Gastrocnemius medialis (tissue), 4 donors: ENCODE results near the gene SPON2. TPM values are rescaled to one million over a fixed set of nuclear protein-coding genes. Genes with fewer than 3 reads are reported as not detected.
A peak's percentile ranks its signal among the peaks of the same experiment; 100 is the strongest.

Source experiments
- ATAC-seq, 2 donors: fragments of 150-250 bp; one replicate each; pipeline ENCODE4 v1.9.1; 2016
- DNase-seq, 2 donors: peaks; one replicate each; pipeline ENCODE4 v3.0.0-alpha.2; 2019
- H3K27ac ChIP-seq, 4 donors: fragments of 200-600 bp; sonication (generic); 1 replicate in 1 of 4; 2 replicates in 3 of 4; pipeline ENCODE4 v1.5.1; 2016 to 2018; ENCODE audit warnings: mild to moderate bottlenecking in 2 of 4, moderate library complexity in 1 of 4
- H3K27me3 ChIP-seq, 3 donors: fragments of 200-600 bp; sonication (generic) in 2 of 3; 1 replicate in 1 of 3; 2 replicates in 2 of 3; pipeline versions ENCODE4 v1.5.1 to v1.6.0; 2016 to 2019; ENCODE audit warnings: mild to moderate bottlenecking in 1 of 3, moderate library complexity in 1 of 3
- H3K36me3 ChIP-seq, 2 donors: fragments of 200-600 bp; sonication (generic) in 1 of 2; one replicate each; pipeline ENCODE4 v1.5.1; 2017 to 2018
- H3K4me1 ChIP-seq, 2 donors: fragments of 200-600 bp; sonication (generic) in 1 of 2; one replicate each; pipeline ENCODE4 v1.5.1; 2016 to 2017; ENCODE audit warnings: mild to moderate bottlenecking in 2 of 2
- H3K4me3 ChIP-seq, 4 donors: fragments of 200-600 bp; sonication (generic) in 3 of 4; 1 replicate in 1 of 4; 2 replicates in 3 of 4; pipeline ENCODE4 v1.5.1; 2016 to 2019; ENCODE audit warnings: mild to moderate bottlenecking in 2 of 4
- H3K9me3 ChIP-seq, 3 donors: fragments of 200-600 bp; sonication (generic) in 2 of 3; 1 replicate in 1 of 3; 2 replicates in 2 of 3; pipeline ENCODE4 v1.5.1; 2016 to 2019
- POLR2A ChIP-seq, 2 donors: fragments of 450-650 bp; IDR thresholded peaks; one replicate each; pipeline ENCODE4 v1.6.1; 2017; ENCODE audit warnings: antibody characterized with exemption in 2 of 2, mild to moderate bottlenecking in 2 of 2, moderate library complexity in 2 of 2
- in situ Hi-C, 4 donors: fragments of 200-750 bp; cut with MboI; loops; one replicate each; pipeline versions ENCODE4 v1.15.0 to v1.8.0; 2017; ENCODE audit warnings: low sequenced_read_pairs in 4 of 4
- intact Hi-C: fragments of 100-400 bp; cut with DNase I; formaldehyde crosslinking; loops from one replicate; pipeline ENCODE4 v1.15.1; 2023; ENCODE audit warnings: low total_unique reads
- total RNA-seq, 4 donors: library from RNA; depleted of rRNA; stranded (reverse); fragments of >200 nt; gene quantifications; one replicate each; pipeline versions ENCODE4 v1.1.0 to v1.2.3, GENCODE V29; 2016
- TF ChIP-seq, protein P1 (sequence below), 5 experiments: fragments of 450-650 bp in 3 of 5; fragments of 200-600 bp in 2 of 5; sonication (generic) in 2 of 5; IDR thresholded peaks in 4 of 5; conservative IDR thresholded peaks in 1 of 5; 1 replicate in 4 of 5; 2 replicates in 1 of 5; pipeline ENCODE4 v1.5.1; 2016 to 2019; ENCODE audit warnings: antibody characterized with exemption in 5 of 5, mild to moderate bottlenecking in 3 of 5, moderate library complexity in 3 of 5

The SPON2 gene
- total RNA-seq, 4 donors from 2014 or later, result 5.0 to 8.9 (median 5.2) TPM

- Histone ChIP-seq H3K9me3 (no peaks in the 10 kb centered on the region), H3K36me3 (no peaks in the 10 kb centered on the region)
Observed at GRCh38 chr4:1170976-1171310, 1.4 kb downstream of the SPON2 start.

GRCh38 chr4:1170156-1170975 is 2.0 kb downstream of the SPON2 start:
- no peak for DNase-seq
- Histone ChIP-seq H3K9me3 (no peaks in the 10 kb centered on the region), H3K36me3 (no peaks in the 10 kb centered on the region), H3K27ac (no peak overlapping the region), H3K27me3 (peaks cover 4 to 21% (median 9%) of the 10 kb centered on the region in 3 donors), H3K4me1 (peaks cover 36 to 44% of the 10 kb centered on the region in 2 donors), H3K4me3 (no peak overlapping the region)
- intact Hi-C loops (loop anchor here (5.0 to 10.0 kb wide), 2 partner anchors 177 to 486 kb away; partner anchors contain the start of genes SLC49A3 and UVSSA), in situ Hi-C loops (no loop called here)
- no peak for ATAC-seq
- TF ChIP-seq, protein P1, sequence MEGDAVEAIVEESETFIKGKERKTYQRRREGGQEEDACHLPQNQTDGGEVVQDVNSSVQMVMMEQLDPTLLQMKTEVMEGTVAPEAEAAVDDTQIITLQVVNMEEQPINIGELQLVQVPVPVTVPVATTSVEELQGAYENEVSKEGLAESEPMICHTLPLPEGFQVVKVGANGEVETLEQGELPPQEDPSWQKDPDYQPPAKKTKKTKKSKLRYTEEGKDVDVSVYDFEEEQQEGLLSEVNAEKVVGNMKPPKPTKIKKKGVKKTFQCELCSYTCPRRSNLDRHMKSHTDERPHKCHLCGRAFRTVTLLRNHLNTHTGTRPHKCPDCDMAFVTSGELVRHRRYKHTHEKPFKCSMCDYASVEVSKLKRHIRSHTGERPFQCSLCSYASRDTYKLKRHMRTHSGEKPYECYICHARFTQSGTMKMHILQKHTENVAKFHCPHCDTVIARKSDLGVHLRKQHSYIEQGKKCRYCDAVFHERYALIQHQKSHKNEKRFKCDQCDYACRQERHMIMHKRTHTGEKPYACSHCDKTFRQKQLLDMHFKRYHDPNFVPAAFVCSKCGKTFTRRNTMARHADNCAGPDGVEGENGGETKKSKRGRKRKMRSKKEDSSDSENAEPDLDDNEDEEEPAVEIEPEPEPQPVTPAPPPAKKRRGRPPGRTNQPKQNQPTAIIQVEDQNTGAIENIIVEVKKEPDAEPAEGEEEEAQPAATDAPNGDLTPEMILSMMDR (IDR thresholded peaks at IDR 0.05 in 4 of 5, conservative IDR thresholded peaks at IDR 0.05 in 1 of 5), result no peak
- TF ChIP-seq POLR2A (IDR thresholded peaks at IDR 0.05), result no peak

More at GRCh38 chr4:1170976-1171310, 1.4 kb downstream of the SPON2 start:
- intact Hi-C loops (loop anchor here (5.0 to 10.0 kb wide), 2 partner anchors 176 to 486 kb away; partner anchors contain the start of genes SLC49A3 and UVSSA), in situ Hi-C loops (no loop called here)
- peaks cover 4 to 21% (median 9%) of the 10 kb centered on the region in 3 donors for H3K27me3 ChIP-seq
- H3K4me3 ChIP-seq, result peak overlapping the region; percentile 28 to 42 (median 38)
- no peak overlapping the region for H3K27ac ChIP-seq
- TF ChIP-seq, protein P1 (IDR thresholded peaks at IDR 0.05 in 4 of 5, conservative IDR thresholded peaks at IDR 0.05 in 1 of 5), result no peak
- no peak for TF ChIP-seq POLR2A (IDR thresholded peaks at IDR 0.05)
- peaks cover 38 to 47% of the 10 kb centered on the region in 2 donors for H3K4me1 ChIP-seq
- DNase-seq (no peak), ATAC-seq (no peak)

- no peaks in the 10 kb centered on the region for H3K9me3 ChIP-seq
- intact Hi-C loops (loop anchor here (5.0 to 10.0 kb wide), 2 partner anchors 178 to 485 kb away; partner anchors contain the start of genes SLC49A3 and UVSSA), in situ Hi-C loops (loop anchor here in 1 of 4 donors (10.0 kb wide), 1 partner anchor 95 kb away; no protein-coding TSS in a partner anchor)
- DNase-seq, result no peak
- ATAC-seq, result no peak
- H3K4me1 ChIP-seq, result peaks cover 30 to 38% of the 10 kb centered on the region in 2 donors
- no peak overlapping the region for H3K27ac ChIP-seq
- no peaks in the 10 kb centered on the region for H3K36me3 ChIP-seq
- no peak overlapping the region for H3K4me3 ChIP-seq
- peaks cover 4 to 21% (median 9%) of the 10 kb centered on the region in 3 donors for H3K27me3 ChIP-seq
- TF ChIP-seq POLR2A (IDR thresholded peaks at IDR 0.05), result no peak
- TF ChIP-seq, protein P1 (IDR thresholded peaks at IDR 0.05 in 4 of 5, conservative IDR thresholded peaks at IDR 0.05 in 1 of 5), result no peak
Observed at GRCh38 chr4:1169691-1170096, 2.7 kb downstream of the SPON2 start.

- intact Hi-C loops (no loop called here), in situ Hi-C loops (loop anchor here in 1 of 4 donors (10.0 kb wide), 1 partner anchor 96 kb away; no protein-coding TSS in a partner anchor)
- Histone ChIP-seq H3K27ac (no peak overlapping the region), H3K27me3 (peaks cover 4 to 21% (median 9%) of the 10 kb centered on the region in 3 donors), H3K36me3 (no peaks in the 10 kb centered on the region), H3K4me3 (no peak overlapping the region), H3K4me1 (peaks cover 27 to 33% of the 10 kb centered on the region in 2 donors), H3K9me3 (no peaks in the 10 kb centered on the region)
- no peak for TF ChIP-seq POLR2A (IDR thresholded peaks at IDR 0.05)
- TF ChIP-seq, protein P1 (IDR thresholded peaks at IDR 0.05 in 4 of 5, conservative IDR thresholded peaks at IDR 0.05 in 1 of 5), result no peak
- no peak for DNase-seq
- no peak for ATAC-seq
Observed at GRCh38 chr4:1169171-1169671, 3.2 kb downstream of the SPON2 start.
